ENCODE data around the gene AGRP. TPM values are rescaled to one million over a fixed set of nuclear protein-coding genes. Genes with fewer than 3 reads are reported as not detected.
A peak's percentile ranks its signal among the peaks of the same experiment; 100 is the strongest.

AGRP gene
- total RNA-seq, 1 donor from 2014 or later: not detected

DNA sequence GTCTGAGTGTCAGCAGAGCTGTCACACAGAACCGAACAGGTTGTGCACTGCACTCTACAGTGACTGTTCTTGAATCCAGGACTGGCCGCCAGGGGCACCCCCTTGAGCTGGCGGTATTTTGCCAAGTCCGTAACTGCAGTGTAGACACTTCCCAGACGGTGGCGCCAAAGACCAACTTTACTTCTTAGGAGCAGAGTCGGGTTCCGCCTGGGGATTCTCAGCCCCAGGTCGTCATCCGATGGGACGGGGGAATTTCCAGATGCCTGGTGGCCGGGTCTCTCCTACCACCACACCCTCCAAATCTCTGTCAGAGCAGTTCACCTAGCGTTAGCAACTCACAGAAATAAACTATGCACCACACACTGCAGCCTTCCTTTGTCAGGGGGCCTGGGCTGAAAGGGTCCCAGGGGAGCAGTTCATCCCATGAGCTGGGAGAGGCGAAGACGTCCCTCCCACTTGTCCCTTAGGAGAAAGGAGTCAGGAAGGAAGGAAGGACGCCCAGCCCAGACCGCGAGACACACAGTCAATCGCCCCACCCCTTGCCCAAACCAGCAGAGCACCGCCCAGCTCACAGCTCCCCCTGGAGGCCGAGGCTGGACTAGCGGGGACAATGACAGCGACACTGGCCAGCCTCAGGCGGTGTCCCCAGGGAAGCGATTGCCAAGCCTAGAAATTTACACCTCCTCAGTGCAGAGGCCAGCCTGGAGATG is 37.9 kb upstream of the AGRP start:
- Mint-ChIP-seq H3K27me3 (ENCODE audit: unreplicated experiment) (no peaks in the 10 kb centered on the region), H3K4me1 (ENCODE audit: unreplicated experiment) (peaks cover 19% of the 10 kb centered on the region), H3K4me3 (ENCODE audit: unreplicated experiment) (peak overlapping the region; percentile 87), H3K27ac (ENCODE audit: unreplicated experiment) (peak overlapping the region; percentile 99), H3K9me3 (ENCODE audit: unreplicated experiment) (no peaks in the 10 kb centered on the region), H3K36me3 (ENCODE audit: unreplicated experiment) (no peaks in the 10 kb centered on the region)
- TF ChIP-seq CTCF (IDR thresholded peaks at IDR 0.05): peak; percentile 69
- peak; percentile 98 for DNase-seq (ENCODE audit: extremely low spot score, unreplicated experiment)

- Mint-ChIP-seq H3K27ac (ENCODE audit: unreplicated experiment) (no peak overlapping the region), H3K36me3 (ENCODE audit: unreplicated experiment) (no peaks in the 10 kb centered on the region), H3K9me3 (ENCODE audit: unreplicated experiment) (no peaks in the 10 kb centered on the region), H3K4me1 (ENCODE audit: unreplicated experiment) (peaks cover 24% of the 10 kb centered on the region), H3K27me3 (ENCODE audit: unreplicated experiment) (no peaks in the 10 kb centered on the region), H3K4me3 (ENCODE audit: unreplicated experiment) (no peak overlapping the region)
- no peak for TF ChIP-seq CTCF (IDR thresholded peaks at IDR 0.05)
- DNase-seq (ENCODE audit: extremely low spot score, unreplicated experiment): no peak
Measured at GRCh38 chr16:67519242-67519641, 35.9 kb upstream of the AGRP start.

GRCh38 chr16:67518676-67519075 is 35.3 kb upstream of the AGRP start:
- no peak for TF ChIP-seq CTCF (IDR thresholded peaks at IDR 0.05)
- Mint-ChIP-seq H3K36me3 (ENCODE audit: unreplicated experiment) (no peaks in the 10 kb centered on the region), H3K4me1 (ENCODE audit: unreplicated experiment) (peaks cover 24% of the 10 kb centered on the region), H3K9me3 (ENCODE audit: unreplicated experiment) (no peaks in the 10 kb centered on the region), H3K4me3 (ENCODE audit: unreplicated experiment) (no peak overlapping the region), H3K27ac (ENCODE audit: unreplicated experiment) (no peak overlapping the region), H3K27me3 (ENCODE audit: unreplicated experiment) (no peaks in the 10 kb centered on the region)
- no peak for DNase-seq (ENCODE audit: extremely low spot score, unreplicated experiment)

- Mint-ChIP-seq H3K4me3 (ENCODE audit: unreplicated experiment) (no peak overlapping the region), H3K27me3 (ENCODE audit: unreplicated experiment) (no peaks in the 10 kb centered on the region), H3K4me1 (ENCODE audit: unreplicated experiment) (peaks cover 24% of the 10 kb centered on the region), H3K27ac (ENCODE audit: unreplicated experiment) (no peak overlapping the region), H3K9me3 (ENCODE audit: unreplicated experiment) (no peaks in the 10 kb centered on the region), H3K36me3 (ENCODE audit: unreplicated experiment) (no peaks in the 10 kb centered on the region)
- DNase-seq (ENCODE audit: extremely low spot score, unreplicated experiment): no peak
- no peak for TF ChIP-seq CTCF (IDR thresholded peaks at IDR 0.05)
Measured at GRCh38 chr16:67517661-67518423, 34.5 kb upstream of the AGRP start.

- no peak for TF ChIP-seq CTCF (IDR thresholded peaks at IDR 0.05)
- no peak for DNase-seq (ENCODE audit: extremely low spot score, unreplicated experiment)
- Mint-ChIP-seq H3K4me1 (ENCODE audit: unreplicated experiment) (peaks cover 21% of the 10 kb centered on the region), H3K9me3 (ENCODE audit: unreplicated experiment) (no peaks in the 10 kb centered on the region), H3K36me3 (ENCODE audit: unreplicated experiment) (no peaks in the 10 kb centered on the region), H3K27me3 (ENCODE audit: unreplicated experiment) (no peaks in the 10 kb centered on the region), H3K27ac (ENCODE audit: unreplicated experiment) (no peak overlapping the region), H3K4me3 (ENCODE audit: unreplicated experiment) (no peak overlapping the region)
Measured at GRCh38 chr16:67517155-67517445, 33.8 kb upstream of the AGRP start.

All from osteocyte (in vitro differentiated cells).